PFSK-1 (cell line): ENCODE measurements around the gene ADRA2A. TPM values are rescaled to one million over a fixed set of nuclear protein-coding genes. Genes with fewer than 3 reads are reported as not detected.

Experiments
- FOXP2 ChIP-seq: optimal IDR thresholded peaks from 2 replicates; pipeline ENCODE3; 2011; ENCODE audit warnings: borderline replicate concordance, control low read depth, inconsistent platforms; ENCODE audit not compliant: insufficient read depth; ENCODE audit errors: extremely low read length, extremely low read depth
- POLR2AphosphoS5 ChIP-seq: IDR thresholded peaks from 2 replicates; pipeline ENCODE4 v1.6.1; 2012; ENCODE audit warnings: low read depth, mild to moderate bottlenecking, control low read depth, low read length, moderate library complexity
- SIN3A ChIP-seq: IDR thresholded peaks from 2 replicates; pipeline ENCODE4 v1.6.1; 2012; ENCODE audit warnings: mild to moderate bottlenecking, low read length, moderate library complexity, borderline replicate concordance; ENCODE audit not compliant: insufficient read depth
- TAF1 ChIP-seq: IDR thresholded peaks from 2 replicates; pipeline ENCODE4 v1.6.1; 2012; ENCODE audit warnings: low read length, control low read depth, borderline replicate concordance; ENCODE audit not compliant: insufficient read depth
- polyA plus RNA-seq: library from polyadenylated mRNA; unstranded; fragments of >200 nt; gene quantifications from one replicate; pipeline ENCODE4 v1.2.1, GENCODE V29; 2012; ENCODE audit warnings: low read depth, missing spikeins; ENCODE audit not compliant: insufficient read length
- TF ChIP-seq, protein P1 (sequence below), 2 experiments: IDR thresholded peaks; 2 replicates each; pipeline versions ENCODE4 v1.6.1 to v1.8.0; 2011 to 2012; ENCODE audit warnings: low read depth in 2 of 2, low read length in 2 of 2, control low read depth in 1 of 2, inconsistent platforms in 1 of 2, mild to moderate bottlenecking in 1 of 2, moderate library complexity in 1 of 2; ENCODE audit not compliant: insufficient read depth in 1 of 2

ADRA2A gene
- polyA plus RNA-seq: not detected

DNA sequence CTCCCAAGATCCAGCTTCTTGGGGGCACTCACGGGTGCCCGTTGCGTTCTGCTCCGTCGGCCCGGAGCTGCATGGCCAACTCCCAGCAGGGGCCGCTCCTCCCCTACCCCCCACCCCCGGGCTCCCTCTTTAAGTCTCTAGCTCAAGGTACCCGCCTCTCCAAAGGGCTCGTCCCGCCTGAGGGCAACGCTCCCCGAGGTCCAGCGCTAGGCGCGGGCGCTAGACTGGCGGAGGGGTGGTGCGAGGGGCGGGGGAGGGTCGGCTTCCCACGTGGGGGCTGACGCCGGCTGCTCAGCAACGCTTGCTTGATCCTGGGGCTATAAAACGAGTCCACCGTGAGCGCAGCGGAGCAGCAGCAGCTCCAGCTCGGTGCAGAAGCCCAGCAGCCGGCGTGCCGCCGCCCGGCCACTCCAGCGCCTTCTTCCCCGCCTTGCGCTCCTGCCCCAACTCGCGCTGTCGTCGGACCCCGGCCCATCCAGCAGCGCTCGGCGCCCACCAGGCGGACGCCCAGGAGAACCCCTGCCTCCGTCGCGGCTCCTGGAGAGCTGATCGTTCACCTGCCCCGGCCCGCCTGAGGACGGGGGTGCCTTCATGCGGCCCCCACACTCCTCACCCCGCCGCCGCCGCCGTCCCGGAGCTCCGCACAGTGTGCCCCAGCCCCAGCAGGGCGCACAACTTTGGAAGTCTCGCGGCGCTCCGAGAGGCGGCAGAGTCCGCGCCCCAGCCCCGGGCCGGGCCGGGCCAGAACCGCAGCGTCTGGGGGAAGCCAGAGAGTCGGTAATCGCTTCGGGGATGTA lies at the start of gene ADRA2A:
Gene ADRA2A (plus strand): TSS at position 348 of the 797 bp plus-strand sequence. CDS start 968 bp downstream, outside the sequence.
- TF ChIP-seq, protein P1, sequence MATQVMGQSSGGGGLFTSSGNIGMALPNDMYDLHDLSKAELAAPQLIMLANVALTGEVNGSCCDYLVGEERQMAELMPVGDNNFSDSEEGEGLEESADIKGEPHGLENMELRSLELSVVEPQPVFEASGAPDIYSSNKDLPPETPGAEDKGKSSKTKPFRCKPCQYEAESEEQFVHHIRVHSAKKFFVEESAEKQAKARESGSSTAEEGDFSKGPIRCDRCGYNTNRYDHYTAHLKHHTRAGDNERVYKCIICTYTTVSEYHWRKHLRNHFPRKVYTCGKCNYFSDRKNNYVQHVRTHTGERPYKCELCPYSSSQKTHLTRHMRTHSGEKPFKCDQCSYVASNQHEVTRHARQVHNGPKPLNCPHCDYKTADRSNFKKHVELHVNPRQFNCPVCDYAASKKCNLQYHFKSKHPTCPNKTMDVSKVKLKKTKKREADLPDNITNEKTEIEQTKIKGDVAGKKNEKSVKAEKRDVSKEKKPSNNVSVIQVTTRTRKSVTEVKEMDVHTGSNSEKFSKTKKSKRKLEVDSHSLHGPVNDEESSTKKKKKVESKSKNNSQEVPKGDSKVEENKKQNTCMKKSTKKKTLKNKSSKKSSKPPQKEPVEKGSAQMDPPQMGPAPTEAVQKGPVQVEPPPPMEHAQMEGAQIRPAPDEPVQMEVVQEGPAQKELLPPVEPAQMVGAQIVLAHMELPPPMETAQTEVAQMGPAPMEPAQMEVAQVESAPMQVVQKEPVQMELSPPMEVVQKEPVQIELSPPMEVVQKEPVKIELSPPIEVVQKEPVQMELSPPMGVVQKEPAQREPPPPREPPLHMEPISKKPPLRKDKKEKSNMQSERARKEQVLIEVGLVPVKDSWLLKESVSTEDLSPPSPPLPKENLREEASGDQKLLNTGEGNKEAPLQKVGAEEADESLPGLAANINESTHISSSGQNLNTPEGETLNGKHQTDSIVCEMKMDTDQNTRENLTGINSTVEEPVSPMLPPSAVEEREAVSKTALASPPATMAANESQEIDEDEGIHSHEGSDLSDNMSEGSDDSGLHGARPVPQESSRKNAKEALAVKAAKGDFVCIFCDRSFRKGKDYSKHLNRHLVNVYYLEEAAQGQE (IDR thresholded peaks at IDR 0.05; ENCODE audit: insufficient read depth in 1 of 2, low read depth in 2 of 2, low read length in 2 of 2): no peak
- TF ChIP-seq FOXP2 (no peak), POLR2AphosphoS5 (no peak), SIN3A (no peak), TAF1 (no peak)

DNA sequence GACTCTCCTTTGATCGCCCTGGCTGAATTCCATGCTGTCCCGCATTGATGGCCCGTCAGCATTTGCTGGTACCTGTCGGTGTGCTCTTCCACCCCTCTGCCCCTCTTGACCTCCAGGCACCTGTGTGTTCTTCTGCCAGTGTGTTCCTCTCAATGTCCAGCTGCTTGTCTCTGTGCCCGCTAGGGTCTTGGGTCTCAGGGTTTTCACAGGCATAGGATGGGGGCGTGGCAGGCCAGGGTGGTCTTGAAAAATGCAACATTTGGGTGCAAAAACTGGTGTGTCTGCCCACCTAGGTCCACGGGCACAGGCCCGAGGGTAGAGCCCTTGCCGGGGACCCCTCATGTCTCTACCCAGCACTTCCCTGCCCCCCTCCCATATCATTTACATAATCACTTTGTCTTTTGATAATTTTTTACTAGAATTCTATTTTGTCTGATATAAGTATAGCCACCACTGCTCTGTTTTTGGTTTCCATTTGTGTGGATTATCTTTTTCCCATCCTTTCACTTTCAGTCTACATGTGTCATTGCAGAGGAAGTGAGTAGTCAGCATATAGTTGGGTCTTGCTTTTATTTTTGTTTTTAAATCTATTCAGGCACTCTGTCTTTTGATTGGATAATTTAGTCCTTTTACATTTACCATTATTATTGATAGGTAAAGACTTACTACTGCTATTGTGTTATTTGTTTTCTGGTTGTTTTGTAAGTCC lies 46.6 kb upstream of the ADRA2A start:
- TF ChIP-seq TAF1: no peak
- TF ChIP-seq POLR2AphosphoS5: no peak
- no peak for TF ChIP-seq FOXP2
- TF ChIP-seq, protein P1 (IDR thresholded peaks at IDR 0.05; ENCODE audit: insufficient read depth in 1 of 2, low read depth in 2 of 2, low read length in 2 of 2): no peak
- no peak for TF ChIP-seq SIN3A

- TF ChIP-seq POLR2AphosphoS5: no peak
- no peak for TF ChIP-seq SIN3A
- TF ChIP-seq, protein P1 (IDR thresholded peaks at IDR 0.05; ENCODE audit: insufficient read depth in 1 of 2, low read depth in 2 of 2, low read length in 2 of 2): no peak
- TF ChIP-seq TAF1: no peak
- no peak for TF ChIP-seq FOXP2
Observed at GRCh38 chr10:111034598-111035310, 42.1 kb upstream of the ADRA2A start.

DNA sequence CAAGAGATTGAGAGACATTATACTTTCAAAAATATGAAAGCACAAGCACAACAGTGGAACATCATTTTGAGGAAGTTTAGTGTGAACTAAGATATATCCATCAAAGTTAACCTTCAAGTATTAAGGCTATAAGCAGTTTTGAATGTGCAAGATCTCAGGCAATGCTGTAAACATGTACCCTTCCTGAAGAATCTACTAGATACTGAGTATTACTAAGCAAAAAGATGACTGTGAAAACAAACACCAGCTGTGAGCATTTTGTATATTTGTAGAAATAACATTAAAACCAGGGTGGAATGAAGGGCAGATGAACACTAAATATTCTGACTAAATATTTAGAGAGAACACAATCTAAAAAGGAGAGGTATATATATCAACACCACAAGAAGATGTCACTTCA lies 41.3 kb upstream of the ADRA2A start:
- TF ChIP-seq FOXP2 (no peak), POLR2AphosphoS5 (no peak), TAF1 (no peak), SIN3A (no peak)
- TF ChIP-seq, protein P1 (IDR thresholded peaks at IDR 0.05; ENCODE audit: insufficient read depth in 1 of 2, low read depth in 2 of 2, low read length in 2 of 2): no peak
